Endothelial cell (in vitro differentiated cells): Measurements from ENCODE around the gene OR6C2. TPM values are rescaled to one million over a fixed set of nuclear protein-coding genes. Genes with fewer than 3 reads are reported as not detected.
"Not testable (repeated sequence)": the region's sequence is repeated elsewhere in the genome, so short reads cannot be mapped to it uniquely, and the experiment has no call there.

ENCODE experiments used
- DNase-seq: peaks from one replicate; pipeline ENCODE4 v3.0.0; 2021; ENCODE audit warnings: low spot score
- H3K27ac Mint-ChIP-seq: one replicate; pipeline ENCODE4 v1.8.0; 2021; ENCODE audit warnings: mixed read lengths, inconsistent platforms; ENCODE audit not compliant: unreplicated experiment
- H3K27me3 Mint-ChIP-seq: one replicate; pipeline ENCODE4 v1.8.0; 2021; ENCODE audit warnings: mild to moderate bottlenecking, moderate library complexity, mixed read lengths, inconsistent platforms; ENCODE audit not compliant: unreplicated experiment
- H3K36me3 Mint-ChIP-seq: one replicate; pipeline ENCODE4 v1.8.0; 2021; ENCODE audit warnings: mild to moderate bottlenecking, low read depth, mixed read lengths, inconsistent platforms; ENCODE audit not compliant: unreplicated experiment
- H3K4me1 Mint-ChIP-seq: one replicate; pipeline ENCODE4 v1.8.0; 2021; ENCODE audit warnings: mild to moderate bottlenecking, mixed read lengths, inconsistent platforms; ENCODE audit not compliant: unreplicated experiment
- H3K4me3 Mint-ChIP-seq: one replicate; pipeline ENCODE4 v1.8.0; 2021; ENCODE audit warnings: mild to moderate bottlenecking, mixed read lengths, inconsistent platforms; ENCODE audit not compliant: unreplicated experiment
- H3K9me3 Mint-ChIP-seq: one replicate; pipeline ENCODE4 v1.8.0; 2021; ENCODE audit warnings: mixed read lengths, inconsistent platforms; ENCODE audit not compliant: unreplicated experiment
- total RNA-seq: library from RNA; stranded (reverse); fragmentation: NEBNext Ultra II Directional; extraction: Animal tissue kit (Norgen Biotek cat#: 25700); gene quantifications from one replicate; pipeline ENCODE4 v1.2.1, GENCODE V29; 2021; ENCODE audit not compliant: unreplicated experiment
- TF ChIP-seq, protein P1 (sequence below): fragments of 200-600 bp; sonication (generic); IDR thresholded peaks from one replicate; pipeline ENCODE4 v1.5.0; 2021; ENCODE audit warnings: antibody characterized with exemption; ENCODE audit not compliant: unreplicated experiment

The OR6C2 gene
- total RNA-seq, 1 donor from 2014 or later, result not detected

GRCh38 chr12:55470088-55470829 lies 26.4 kb downstream of the OR6C2 start, which contains the start of gene OR6C70:
Gene OR6C70, minus strand, starts transcription at chr12:55470138. Its CDS starts 0 bp downstream, at chr12:55470138.
- H3K4me3 Mint-ChIP-seq, result no peak within 1 kb of the TSS
- H3K4me1 Mint-ChIP-seq, result peaks cover 4% of the 10 kb centered on the region
- no peak for DNase-seq
- no peaks in the 10 kb centered on the region for H3K27me3 Mint-ChIP-seq
- no peak within 1 kb of the TSS for H3K27ac Mint-ChIP-seq
- no peaks in the 10 kb centered on the region for H3K36me3 Mint-ChIP-seq
- TF ChIP-seq, protein P1, sequence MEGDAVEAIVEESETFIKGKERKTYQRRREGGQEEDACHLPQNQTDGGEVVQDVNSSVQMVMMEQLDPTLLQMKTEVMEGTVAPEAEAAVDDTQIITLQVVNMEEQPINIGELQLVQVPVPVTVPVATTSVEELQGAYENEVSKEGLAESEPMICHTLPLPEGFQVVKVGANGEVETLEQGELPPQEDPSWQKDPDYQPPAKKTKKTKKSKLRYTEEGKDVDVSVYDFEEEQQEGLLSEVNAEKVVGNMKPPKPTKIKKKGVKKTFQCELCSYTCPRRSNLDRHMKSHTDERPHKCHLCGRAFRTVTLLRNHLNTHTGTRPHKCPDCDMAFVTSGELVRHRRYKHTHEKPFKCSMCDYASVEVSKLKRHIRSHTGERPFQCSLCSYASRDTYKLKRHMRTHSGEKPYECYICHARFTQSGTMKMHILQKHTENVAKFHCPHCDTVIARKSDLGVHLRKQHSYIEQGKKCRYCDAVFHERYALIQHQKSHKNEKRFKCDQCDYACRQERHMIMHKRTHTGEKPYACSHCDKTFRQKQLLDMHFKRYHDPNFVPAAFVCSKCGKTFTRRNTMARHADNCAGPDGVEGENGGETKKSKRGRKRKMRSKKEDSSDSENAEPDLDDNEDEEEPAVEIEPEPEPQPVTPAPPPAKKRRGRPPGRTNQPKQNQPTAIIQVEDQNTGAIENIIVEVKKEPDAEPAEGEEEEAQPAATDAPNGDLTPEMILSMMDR, result no peak
- H3K9me3 Mint-ChIP-seq, result no peaks in the 10 kb centered on the region

GRCh38 chr12:55472264-55472663 lies 28.4 kb downstream of the OR6C2 start:
- Mint-ChIP-seq H3K4me3 (no peak overlapping the region), H3K9me3 (no peaks in the 10 kb centered on the region), H3K27ac (no peak overlapping the region), H3K36me3 (no peaks in the 10 kb centered on the region), H3K4me1 (peaks cover 4% of the 10 kb centered on the region), H3K27me3 (no peaks in the 10 kb centered on the region)
- DNase-seq, result no peak
- TF ChIP-seq, protein P1, result no peak

- not testable (repeated sequence) for H3K36me3 Mint-ChIP-seq, H3K4me1 Mint-ChIP-seq, DNase-seq
Measured at GRCh38 chr12:55479136-55479535, 35.3 kb downstream of the OR6C2 start.

GRCh38 chr12:55484284-55484683 lies 40.4 kb downstream of the OR6C2 start:
- not testable (repeated sequence) for DNase-seq, H3K27ac Mint-ChIP-seq, H3K4me3 Mint-ChIP-seq, H3K4me1 Mint-ChIP-seq, H3K36me3 Mint-ChIP-seq, H3K9me3 Mint-ChIP-seq, H3K27me3 Mint-ChIP-seq

More at GRCh38 chr12:55479136-55479535, 35.3 kb downstream of the OR6C2 start:
- H3K9me3 Mint-ChIP-seq, H3K4me3 Mint-ChIP-seq, H3K27me3 Mint-ChIP-seq, H3K27ac Mint-ChIP-seq: not testable (repeated sequence)

- H3K27me3 Mint-ChIP-seq, result peaks cover 1% of the 10 kb centered on the region
- H3K4me3 Mint-ChIP-seq, result no peak within 1 kb of the TSS
- no peak within 1 kb of the TSS for H3K27ac Mint-ChIP-seq
- no peaks in the 10 kb centered on the region for H3K36me3 Mint-ChIP-seq
- no peaks in the 10 kb centered on the region for H3K4me1 Mint-ChIP-seq
- H3K9me3 Mint-ChIP-seq, result no peaks in the 10 kb centered on the region
- TF ChIP-seq, protein P1, result no peak
- DNase-seq, result no peak
Measured at GRCh38 chr12:55492078-55492477, 48.2 kb downstream of the OR6C2 start, which contains the start of gene OR6C68. Gene OR6C68, plus strand, starts transcription at chr12:55492378. Its CDS starts 0 bp downstream, at chr12:55492378.

DNA sequence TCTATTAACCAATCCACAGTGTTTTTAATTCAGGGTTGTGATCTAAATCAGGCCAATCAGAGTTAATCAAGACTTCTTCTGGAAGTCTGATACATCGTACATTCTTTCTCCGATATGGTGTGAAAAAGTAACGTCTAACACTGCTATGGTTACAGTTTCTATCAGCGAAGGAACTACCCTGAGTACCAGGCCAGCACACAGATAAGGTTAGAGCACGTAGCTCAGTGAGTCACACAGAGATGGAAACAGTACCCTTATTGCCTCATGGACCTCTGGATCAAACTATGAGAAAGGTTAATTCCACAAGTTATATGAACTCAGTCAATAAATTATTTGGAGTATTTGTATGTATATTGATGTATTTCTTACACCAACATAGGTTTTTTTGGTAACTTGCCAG lies 51.6 kb downstream of the OR6C2 start:
- DNase-seq, result no peak
- Mint-ChIP-seq H3K4me3 (no peak overlapping the region), H3K36me3 (no peaks in the 10 kb centered on the region), H3K9me3 (no peaks in the 10 kb centered on the region), H3K27me3 (peaks cover 1% of the 10 kb centered on the region), H3K4me1 (no peaks in the 10 kb centered on the region), H3K27ac (no peak overlapping the region)
- TF ChIP-seq, protein P1, result no peak
